IMR-90 (cell line): ENCODE results near the gene AP2B1. TPM values are rescaled to one million over a fixed set of nuclear protein-coding genes. Genes with fewer than 3 reads are reported as not detected.

Experiments used
- ATAC-seq: fragments of 200-7000 bp; cut with Tn5 transposase; 2 replicates; pipeline ENCODE4 v1.9.1; 2020; ENCODE audit warnings: low read depth, mild to moderate bottlenecking, moderate library complexity
- BruUV-seq: library from RNA; stranded (reverse); fragments of 400-500 nt; replicated peaks from 2 replicates; lab custom pipeline; 2021; lab: Mats Ljungman, UMichigan
- CTCF ChIA-PET: fragments of 300-600 bp; formaldehyde crosslinking; extraction: SDS; loops from one replicate; lab custom pipeline; 2021; ENCODE audit warnings: antibody characterized with exemption; lab: Yijun Ruan, JAX
- POLR2A ChIA-PET: fragments of 300-600 bp; sonication (Branson Sonifier 250); formaldehyde crosslinking; loops from one replicate; lab custom pipeline; 2022; ENCODE audit warnings: antibody characterized with exemption; ENCODE audit not compliant: unreplicated experiment; lab: Charles Lee
- DNase-seq: peaks from one replicate; pipeline ENCODE4 v3.0.0; 2013
- H2AFZ ChIP-seq: replicated peaks from 2 replicates; pipeline ENCODE3; 2013; ENCODE audit warnings: low read length, mild to moderate bottlenecking; ENCODE audit not compliant: poor library complexity
- H2AK5ac ChIP-seq: 2 replicates; pipeline ENCODE4 v1.6.1; 2013; ENCODE audit warnings: low read depth, low read length, inconsistent platforms
- H2AK9ac ChIP-seq: replicated peaks from 2 replicates; pipeline ENCODE3; 2013; ENCODE audit warnings: mild to moderate bottlenecking, low read depth, low read length, moderate library complexity; ENCODE audit not compliant: poor library complexity
- H2BK120ac ChIP-seq: 2 replicates; pipeline ENCODE4 v1.6.1; 2013; ENCODE audit warnings: low read depth, low read length, inconsistent platforms
- H2BK15ac ChIP-seq: 3 replicates; pipeline ENCODE4 v1.6.1; 2013; ENCODE audit warnings: low read depth, low read length, inconsistent platforms
- H2BK20ac ChIP-seq: 2 replicates; pipeline ENCODE4 v1.6.1; 2013; ENCODE audit warnings: low read depth, mild to moderate bottlenecking, inconsistent platforms, low read length, moderate library complexity
- H2BK5ac ChIP-seq: 2 replicates; pipeline ENCODE4 v1.6.1; 2013; ENCODE audit warnings: mild to moderate bottlenecking, low read depth, low read length, inconsistent platforms; ENCODE audit not compliant: poor library complexity, severe bottlenecking
- H3K14ac ChIP-seq: replicated peaks from 2 replicates; pipeline ENCODE4 v1.6.1; 2013; ENCODE audit warnings: low read depth, low read length, inconsistent platforms
- H3K18ac ChIP-seq: 2 replicates; pipeline ENCODE4 v1.6.1; 2013; ENCODE audit warnings: low read depth, low read length, control low read depth
- H3K23ac ChIP-seq: 2 replicates; pipeline ENCODE4 v1.6.1; 2013; ENCODE audit warnings: low read depth, low read length, inconsistent platforms
- H3K27ac ChIP-seq: 2 replicates; pipeline ENCODE4 v1.5.1; 2013; ENCODE audit warnings: mild to moderate bottlenecking, control low read depth, low read length; ENCODE audit not compliant: insufficient read depth
- H3K27me3 ChIP-seq: 2 replicates; pipeline ENCODE4 v1.6.1; 2013; ENCODE audit warnings: low read length; ENCODE audit not compliant: control insufficient read depth, insufficient read depth
- H3K36me3 ChIP-seq: 2 replicates; pipeline ENCODE4 v1.6.1; 2013; ENCODE audit warnings: low read length, mixed read lengths; ENCODE audit not compliant: control insufficient read depth, insufficient read depth
- H3K4ac ChIP-seq: 2 replicates; pipeline ENCODE4 v1.6.1; 2013; ENCODE audit warnings: low read depth, low read length, inconsistent platforms
- H3K4me1 ChIP-seq: 2 replicates; pipeline ENCODE4 v1.6.1; 2013; ENCODE audit warnings: low read length, mixed read lengths; ENCODE audit not compliant: control insufficient read depth, insufficient read depth
- H3K4me2 ChIP-seq: 2 replicates; pipeline ENCODE4 v1.6.1; 2013; ENCODE audit warnings: low read depth, mild to moderate bottlenecking, control low read depth, low read length, moderate library complexity
- H3K4me3 ChIP-seq: 2 replicates; pipeline ENCODE4 v1.5.1; 2013; ENCODE audit warnings: low read depth, mild to moderate bottlenecking, control low read depth, low read length, moderate library complexity; ENCODE audit not compliant: insufficient read depth
- H3K56ac ChIP-seq: 2 replicates; pipeline ENCODE4 v1.6.1; 2013; ENCODE audit warnings: low read length, inconsistent platforms; ENCODE audit not compliant: insufficient read depth; ENCODE audit errors: extremely low read depth
- H3K79me1 ChIP-seq, 2 experiments: 2 replicates each; pipeline ENCODE4 v1.6.1; 2013; ENCODE audit warnings: low read length in 2 of 2, inconsistent platforms in 1 of 2, low read depth in 1 of 2
- H3K9ac ChIP-seq: 2 replicates; pipeline ENCODE4 v1.6.1; 2013; ENCODE audit warnings: low read depth, low read length, control low read depth
- H3K9me1 ChIP-seq: 2 replicates; pipeline ENCODE4 v1.6.1; 2013; ENCODE audit warnings: low read length, inconsistent platforms; ENCODE audit not compliant: insufficient read depth
- H3K9me3 ChIP-seq: 2 replicates; pipeline ENCODE4 v1.6.1; 2013; ENCODE audit warnings: low read length; ENCODE audit not compliant: control insufficient read depth, insufficient read depth
- H4K20me1 ChIP-seq: 2 replicates; pipeline ENCODE4 v1.6.1; 2013; ENCODE audit warnings: low read length, inconsistent platforms; ENCODE audit not compliant: insufficient read depth
- H4K5ac ChIP-seq: 2 replicates; pipeline ENCODE4 v1.6.1; 2013; ENCODE audit warnings: mild to moderate bottlenecking, low read depth, low read length, control low read depth
- H4K8ac ChIP-seq, 2 experiments: 2 replicates each; pipeline ENCODE4 v1.6.1; 2013; ENCODE audit warnings: low read depth in 2 of 2, low read length in 2 of 2, control low read depth in 1 of 2, inconsistent platforms in 1 of 2
- H4K91ac ChIP-seq: 2 replicates; pipeline ENCODE4 v1.6.1; 2013; ENCODE audit warnings: low read depth, low read length, inconsistent platforms; ENCODE audit not compliant: insufficient read depth
- BHLHE40 ChIP-seq: fragments of 150-350 bp; IDR thresholded peaks from 2 replicates; pipeline ENCODE4 v1.6.1; 2016; ENCODE audit warnings: mild to moderate bottlenecking, low read depth, low read length
- CEBPB ChIP-seq: IDR thresholded peaks from 2 replicates; pipeline ENCODE4 v1.6.1; 2012; ENCODE audit warnings: low read depth, low read length, improper control_type of control experiment
- CHD1 ChIP-seq: IDR thresholded peaks from 2 replicates; pipeline ENCODE4 v1.6.1; 2012; ENCODE audit warnings: low read depth, low read length, improper control_type of control experiment
- FOS ChIP-seq: fragments of 150-350 bp; IDR thresholded peaks from 2 replicates; pipeline ENCODE4 v1.6.1; 2016; ENCODE audit warnings: low read depth, low read length
- MAFK ChIP-seq: IDR thresholded peaks from 2 replicates; pipeline ENCODE4 v1.6.1; 2012; ENCODE audit warnings: low read depth, low read length, improper control_type of control experiment
- MAZ ChIP-seq: IDR thresholded peaks from 2 replicates; pipeline ENCODE4 v1.6.1; 2012; ENCODE audit warnings: low read depth, mild to moderate bottlenecking, low read length, improper control_type of control experiment, moderate library complexity, borderline replicate concordance
- MXI1 ChIP-seq: IDR thresholded peaks from 2 replicates; pipeline ENCODE4 v1.6.1; 2012; ENCODE audit warnings: low read depth, mild to moderate bottlenecking, low read length, moderate library complexity, borderline replicate concordance
- POLR2A ChIP-seq: IDR thresholded peaks from 2 replicates; pipeline ENCODE4 v1.6.1; 2012; ENCODE audit warnings: mild to moderate bottlenecking, low read depth, low read length
- RAD21 ChIP-seq: IDR thresholded peaks from 2 replicates; pipeline ENCODE4 v1.6.1; 2012; ENCODE audit warnings: low read length, improper control_type of control experiment
- RCOR1 ChIP-seq: IDR thresholded peaks from 2 replicates; pipeline ENCODE4 v1.6.1; 2012; ENCODE audit warnings: mild to moderate bottlenecking, low read length, improper control_type of control experiment; ENCODE audit not compliant: insufficient replicate concordance
- RFX5 ChIP-seq: IDR thresholded peaks from 2 replicates; pipeline ENCODE4 v1.8.0; 2012; ENCODE audit warnings: low read depth, mild to moderate bottlenecking, low read length, moderate library complexity
- WGBS, 2 experiments: methylation state at CpG; one replicate each; pipeline versions ENCODE4 v1.1.5 to v1.1.7; 2013; ENCODE audit warnings: missing lambda C conversion rate in 2 of 2; ENCODE audit not compliant: insufficient read length in 1 of 2; ENCODE audit errors: extremely low coverage in 2 of 2; 5-methylcytosine and 5-hydroxymethylcytosine counted together
- dilution Hi-C: fragments of 300-500 bp; cut with HindIII; formaldehyde crosslinking; loops from one replicate; pipeline ENCODE4 v1.14.3; 2018; ENCODE audit warnings: low sequenced_read_pairs; ENCODE audit not compliant: unreplicated experiment
- in situ Hi-C: fragments of 300-500 bp; cut with MboI; formaldehyde crosslinking; loops from 3 replicates; pipeline ENCODE4 v1.14.3; 2019; ENCODE audit warnings: low sequenced_read_pairs, inconsistent platforms, mixed read lengths
- intact Hi-C: fragments of 100-400 bp; cut with micrococcal nuclease; formaldehyde crosslinking; loops from 2 replicates; pipeline ENCODE4 v1.10.0; 2022
- polyA plus RNA-seq, 3 experiments: library from polyadenylated mRNA; depleted of rRNA; stranded (reverse); fragments of >200 nt; gene quantifications; 2 replicates each; pipeline ENCODE4 v1.2.3, GENCODE V29; 2012; ENCODE audit warnings: low replicate concordance in 1 of 3
- total RNA-seq: library from RNA; depleted of rRNA; stranded (reverse); fragments of >200 nt; gene quantifications from 2 replicates; pipeline ENCODE4 v1.2.3, GENCODE V29; 2012
- TF ChIP-seq, protein P1 (sequence below): conservative IDR thresholded peaks from 2 replicates; pipeline ENCODE4 v1.5.1; 2012; ENCODE audit warnings: mild to moderate bottlenecking, low read depth, low read length, improper control_type of control experiment
- TF ChIP-seq, protein P2 (sequence below): fragments of 150-350 bp; IDR thresholded peaks from 2 replicates; pipeline ENCODE4 v1.6.1; 2017; ENCODE audit warnings: mild to moderate bottlenecking, antibody characterized with exemption, low read length, low read depth
- TF ChIP-seq, protein P3 (sequence below): fragments of 150-350 bp; IDR thresholded peaks from 2 replicates; pipeline ENCODE4 v1.6.1; 2016; ENCODE audit warnings: low read depth, mild to moderate bottlenecking, low read length, moderate library complexity, borderline replicate concordance

Gene AP2B1
- total and polyA plus RNA-seq, 2 of the 4 experiments (the other 2 are of a cell fraction) = 102 to 125 TPM

DNA sequence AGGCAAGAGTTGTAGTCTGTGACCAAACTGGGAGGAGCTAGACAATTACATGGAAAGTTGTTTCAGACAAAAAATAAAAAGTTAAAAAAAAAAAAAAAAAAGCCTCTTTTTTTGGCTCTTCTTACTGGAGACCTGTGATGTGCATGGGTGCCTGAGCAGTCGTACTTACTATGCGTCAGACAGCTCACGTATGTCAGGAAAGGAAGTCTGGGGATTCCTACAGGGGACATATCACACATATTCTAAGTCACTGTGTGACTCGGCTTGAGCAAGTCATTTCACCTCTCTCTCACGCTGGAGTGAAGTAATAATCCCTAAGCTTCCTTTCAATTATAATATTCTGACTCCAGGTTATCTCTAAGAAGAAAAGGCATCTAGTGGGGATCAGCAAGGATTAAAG lies 32.5 kb upstream of the AP2B1 start:
- ChIA-PET POLR2A (interaction anchor here (0.6 kb wide), 1 partner anchor 8 kb away, joined by 9 read pairs; no protein-coding TSS in a partner anchor), CTCF (interaction anchor here (0.6 kb wide), 1 partner anchor 232 kb away, joined by 3 read pairs; no protein-coding TSS in a partner anchor)
- Histone ChIP-seq H3K18ac (no peak overlapping the region), H3K9ac (no peak overlapping the region), H2BK15ac (no peak overlapping the region), H2BK120ac (no peak overlapping the region), H3K27ac (no peak overlapping the region), H3K4me1 (no peaks in the 10 kb centered on the region), H2BK20ac (no peak overlapping the region), H4K8ac (no peak overlapping the region), H3K79me1 (no peaks in the 10 kb centered on the region), H2AK9ac (no peak overlapping the region), H3K36me3 (no peaks in the 10 kb centered on the region), H4K91ac (no peak overlapping the region), H4K20me1 (no peaks in the 10 kb centered on the region), H2AFZ (no peak overlapping the region), H3K9me3 (no peaks in the 10 kb centered on the region), H2AK5ac (no peak overlapping the region), H3K4me2 (no peak overlapping the region), H3K9me1 (no peaks in the 10 kb centered on the region), H3K4ac (no peak overlapping the region), H3K23ac (no peak overlapping the region), H3K14ac (no peak overlapping the region), H3K56ac (no peak overlapping the region), H3K27me3 (peaks cover 21% of the 10 kb centered on the region), H2BK5ac (no peak overlapping the region), H3K4me3 (no peak overlapping the region), H4K5ac (no peak overlapping the region)
- in situ Hi-C loops = no loop called here
- ATAC-seq = no peak
- BruUV-seq = no TSS peak
- no peak for DNase-seq
- intact Hi-C loops = no loop called here
- WGBS, 2 experiments = no CpG with 5 or more reads among the region's 5 CpGs
- dilution Hi-C loops = no loop called here
- TF ChIP-seq RFX5 = no peak
- TF ChIP-seq FOS = no peak
- no peak for TF ChIP-seq MAZ
- TF ChIP-seq CHD1 = no peak
- no peak for TF ChIP-seq RCOR1
- TF ChIP-seq MAFK = no peak
- no peak for TF ChIP-seq POLR2A
- no peak for TF ChIP-seq CEBPB
- TF ChIP-seq RAD21 = no peak
- TF ChIP-seq, protein P1, sequence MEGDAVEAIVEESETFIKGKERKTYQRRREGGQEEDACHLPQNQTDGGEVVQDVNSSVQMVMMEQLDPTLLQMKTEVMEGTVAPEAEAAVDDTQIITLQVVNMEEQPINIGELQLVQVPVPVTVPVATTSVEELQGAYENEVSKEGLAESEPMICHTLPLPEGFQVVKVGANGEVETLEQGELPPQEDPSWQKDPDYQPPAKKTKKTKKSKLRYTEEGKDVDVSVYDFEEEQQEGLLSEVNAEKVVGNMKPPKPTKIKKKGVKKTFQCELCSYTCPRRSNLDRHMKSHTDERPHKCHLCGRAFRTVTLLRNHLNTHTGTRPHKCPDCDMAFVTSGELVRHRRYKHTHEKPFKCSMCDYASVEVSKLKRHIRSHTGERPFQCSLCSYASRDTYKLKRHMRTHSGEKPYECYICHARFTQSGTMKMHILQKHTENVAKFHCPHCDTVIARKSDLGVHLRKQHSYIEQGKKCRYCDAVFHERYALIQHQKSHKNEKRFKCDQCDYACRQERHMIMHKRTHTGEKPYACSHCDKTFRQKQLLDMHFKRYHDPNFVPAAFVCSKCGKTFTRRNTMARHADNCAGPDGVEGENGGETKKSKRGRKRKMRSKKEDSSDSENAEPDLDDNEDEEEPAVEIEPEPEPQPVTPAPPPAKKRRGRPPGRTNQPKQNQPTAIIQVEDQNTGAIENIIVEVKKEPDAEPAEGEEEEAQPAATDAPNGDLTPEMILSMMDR = no peak
- no peak for TF ChIP-seq BHLHE40
- TF ChIP-seq, protein P2, sequence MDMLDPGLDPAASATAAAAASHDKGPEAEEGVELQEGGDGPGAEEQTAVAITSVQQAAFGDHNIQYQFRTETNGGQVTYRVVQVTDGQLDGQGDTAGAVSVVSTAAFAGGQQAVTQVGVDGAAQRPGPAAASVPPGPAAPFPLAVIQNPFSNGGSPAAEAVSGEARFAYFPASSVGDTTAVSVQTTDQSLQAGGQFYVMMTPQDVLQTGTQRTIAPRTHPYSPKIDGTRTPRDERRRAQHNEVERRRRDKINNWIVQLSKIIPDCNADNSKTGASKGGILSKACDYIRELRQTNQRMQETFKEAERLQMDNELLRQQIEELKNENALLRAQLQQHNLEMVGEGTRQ = no peak
- TF ChIP-seq, protein P3, sequence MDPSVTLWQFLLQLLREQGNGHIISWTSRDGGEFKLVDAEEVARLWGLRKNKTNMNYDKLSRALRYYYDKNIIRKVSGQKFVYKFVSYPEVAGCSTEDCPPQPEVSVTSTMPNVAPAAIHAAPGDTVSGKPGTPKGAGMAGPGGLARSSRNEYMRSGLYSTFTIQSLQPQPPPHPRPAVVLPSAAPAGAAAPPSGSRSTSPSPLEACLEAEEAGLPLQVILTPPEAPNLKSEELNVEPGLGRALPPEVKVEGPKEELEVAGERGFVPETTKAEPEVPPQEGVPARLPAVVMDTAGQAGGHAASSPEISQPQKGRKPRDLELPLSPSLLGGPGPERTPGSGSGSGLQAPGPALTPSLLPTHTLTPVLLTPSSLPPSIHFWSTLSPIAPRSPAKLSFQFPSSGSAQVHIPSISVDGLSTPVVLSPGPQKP = no peak
- TF ChIP-seq MXI1 = no peak
